ENCODE results near the gene ATXN1L.
A peak's percentile ranks its signal among the peaks of the same experiment; 100 is the strongest.
"Not testable (repeated sequence)": the region's sequence is repeated elsewhere in the genome, so short reads cannot be mapped to it uniquely, and the experiment has no call there.

The ATXN1L gene

GRCh38 chr16:71831698-71832097 lies 14.1 kb upstream of the ATXN1L start:
- not testable (repeated sequence) for H3K9ac ChIP-seq (ENCODE audit: low read length); H3K4me3 ChIP-seq (ENCODE audit: low read length); H3K36me3 ChIP-seq (ENCODE audit: control insufficient read depth, insufficient read depth, low read length, severe bottlenecking); H3K9me3 ChIP-seq (ENCODE audit: control insufficient read depth, low read length); H3K27me3 ChIP-seq (replicated peaks; ENCODE audit: control insufficient read depth, insufficient read depth, low read length); DNase-seq (ENCODE audit: low read depth); H3K4me1 ChIP-seq (ENCODE audit: control insufficient read depth, insufficient read depth, low read length)

DNA sequence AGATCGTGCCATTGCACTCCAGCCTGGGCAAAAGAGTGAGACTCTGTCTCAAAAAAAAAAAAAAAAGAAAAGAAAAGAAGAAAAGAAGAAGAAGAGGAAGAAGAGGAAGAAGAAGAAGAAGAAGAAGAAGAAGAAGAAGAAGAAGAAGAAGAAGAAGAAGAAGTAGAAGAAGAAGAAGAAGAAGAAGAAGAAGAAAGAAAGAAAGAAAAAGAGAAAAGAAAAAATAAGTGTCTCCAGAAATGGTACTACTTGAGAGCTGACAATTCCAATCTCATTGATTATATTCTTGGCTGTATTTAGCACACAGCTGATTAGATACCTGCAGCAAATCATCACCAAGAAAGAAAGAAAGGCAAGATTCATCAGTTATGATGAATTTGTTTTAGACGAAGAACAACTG lies 13.7 kb upstream of the ATXN1L start:
- H3K9ac ChIP-seq (ENCODE audit: low read length); DNase-seq (ENCODE audit: low read depth): not testable (repeated sequence)

DNA sequence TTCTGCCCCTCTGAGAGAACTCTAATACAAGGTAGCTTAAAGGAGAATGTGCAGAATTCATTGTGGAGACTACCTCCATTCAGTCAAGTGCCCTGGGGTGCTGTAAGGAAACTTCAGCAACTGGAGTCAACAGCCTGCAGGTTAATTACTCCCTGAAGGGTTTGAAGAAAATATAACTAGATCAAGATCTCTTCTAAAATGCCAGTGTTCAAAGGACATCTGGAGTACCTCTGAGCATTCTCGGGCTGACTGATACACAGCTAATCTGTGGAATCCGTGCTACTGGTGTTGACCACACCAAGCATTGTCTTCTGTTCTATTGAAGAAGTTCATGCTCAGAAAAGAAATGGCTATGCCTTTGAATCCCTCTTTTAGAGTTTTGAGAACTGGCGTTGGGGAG lies 11.5 kb upstream of the ATXN1L start:
- DNase-seq (ENCODE audit: low read depth) = no peak
- no peak overlapping the region for H3K9ac ChIP-seq (ENCODE audit: low read length)
- no peaks in the 10 kb centered on the region for H3K9me3 ChIP-seq (ENCODE audit: control insufficient read depth, low read length)
- H3K27me3 ChIP-seq (replicated peaks; ENCODE audit: control insufficient read depth, insufficient read depth, low read length) = no peaks in the 10 kb centered on the region
- H3K36me3 ChIP-seq (ENCODE audit: control insufficient read depth, insufficient read depth, low read length, severe bottlenecking) = no peaks in the 10 kb centered on the region
- no peaks in the 10 kb centered on the region for H3K4me1 ChIP-seq (ENCODE audit: control insufficient read depth, insufficient read depth, low read length)
- H3K4me3 ChIP-seq (ENCODE audit: low read length) = no peak overlapping the region

More for the DNA sequence above, 13.7 kb upstream of the ATXN1L start:
- H3K4me1 ChIP-seq (ENCODE audit: control insufficient read depth, insufficient read depth, low read length); H3K4me3 ChIP-seq (ENCODE audit: low read length); H3K9me3 ChIP-seq (ENCODE audit: control insufficient read depth, low read length); H3K36me3 ChIP-seq (ENCODE audit: control insufficient read depth, insufficient read depth, low read length, severe bottlenecking); H3K27me3 ChIP-seq (replicated peaks; ENCODE audit: control insufficient read depth, insufficient read depth, low read length): not testable (repeated sequence)

GRCh38 chr16:71837150-71837549 lies 8.6 kb upstream of the ATXN1L start:
- Histone ChIP-seq H3K36me3 (ENCODE audit: control insufficient read depth, insufficient read depth, low read length, severe bottlenecking) (no peaks in the 10 kb centered on the region), H3K9ac (ENCODE audit: low read length) (no peak overlapping the region), H3K9me3 (ENCODE audit: control insufficient read depth, low read length) (no peaks in the 10 kb centered on the region), H3K4me1 (ENCODE audit: control insufficient read depth, insufficient read depth, low read length) (peaks cover 9% of the 10 kb centered on the region), H3K4me3 (ENCODE audit: low read length) (no peak overlapping the region), H3K27me3 (replicated peaks; ENCODE audit: control insufficient read depth, insufficient read depth, low read length) (no peaks in the 10 kb centered on the region)
- no peak for DNase-seq (ENCODE audit: low read depth)

GRCh38 chr16:71840052-71840451 lies 5.7 kb upstream of the ATXN1L start:
- no peak overlapping the region for H3K9ac ChIP-seq (ENCODE audit: low read length)
- H3K9me3 ChIP-seq (ENCODE audit: control insufficient read depth, low read length) = no peaks in the 10 kb centered on the region
- H3K36me3 ChIP-seq (ENCODE audit: control insufficient read depth, insufficient read depth, low read length, severe bottlenecking) = no peaks in the 10 kb centered on the region
- DNase-seq (ENCODE audit: low read depth) = peak; percentile 83
- peaks cover 9% of the 10 kb centered on the region for H3K4me1 ChIP-seq (ENCODE audit: control insufficient read depth, insufficient read depth, low read length)
- H3K27me3 ChIP-seq (replicated peaks; ENCODE audit: control insufficient read depth, insufficient read depth, low read length) = no peaks in the 10 kb centered on the region
- H3K4me3 ChIP-seq (ENCODE audit: low read length) = no peak overlapping the region

DNA sequence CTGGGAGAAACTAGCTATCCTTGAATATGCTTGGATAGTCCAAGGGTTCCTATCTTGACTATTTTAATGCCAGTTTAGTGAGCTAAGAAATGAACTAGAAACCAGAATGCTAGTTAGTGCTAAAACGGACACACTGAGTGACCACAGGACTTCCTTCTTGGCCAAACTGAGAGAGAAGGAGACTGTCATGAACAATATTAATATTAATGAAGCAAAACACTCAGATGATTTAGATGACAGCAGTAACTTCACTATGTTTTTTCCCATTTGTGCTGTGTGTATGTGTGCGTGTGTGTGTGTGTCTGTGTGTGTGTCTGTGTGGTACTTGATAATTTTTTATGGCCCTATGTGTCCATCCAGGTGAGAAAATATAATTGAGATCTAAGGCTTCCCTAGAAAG lies 2.2 kb upstream of the ATXN1L start:
- no peak for DNase-seq (ENCODE audit: low read depth)
- Histone ChIP-seq H3K9me3 (ENCODE audit: control insufficient read depth, low read length) (no peaks in the 10 kb centered on the region), H3K4me1 (ENCODE audit: control insufficient read depth, insufficient read depth, low read length) (peaks cover 23% of the 10 kb centered on the region), H3K4me3 (ENCODE audit: low read length) (no peak overlapping the region), H3K27me3 (replicated peaks; ENCODE audit: control insufficient read depth, insufficient read depth, low read length) (no peaks in the 10 kb centered on the region), H3K36me3 (ENCODE audit: control insufficient read depth, insufficient read depth, low read length, severe bottlenecking) (peaks cover 8% of the 10 kb centered on the region), H3K9ac (ENCODE audit: low read length) (no peak overlapping the region)

DNA sequence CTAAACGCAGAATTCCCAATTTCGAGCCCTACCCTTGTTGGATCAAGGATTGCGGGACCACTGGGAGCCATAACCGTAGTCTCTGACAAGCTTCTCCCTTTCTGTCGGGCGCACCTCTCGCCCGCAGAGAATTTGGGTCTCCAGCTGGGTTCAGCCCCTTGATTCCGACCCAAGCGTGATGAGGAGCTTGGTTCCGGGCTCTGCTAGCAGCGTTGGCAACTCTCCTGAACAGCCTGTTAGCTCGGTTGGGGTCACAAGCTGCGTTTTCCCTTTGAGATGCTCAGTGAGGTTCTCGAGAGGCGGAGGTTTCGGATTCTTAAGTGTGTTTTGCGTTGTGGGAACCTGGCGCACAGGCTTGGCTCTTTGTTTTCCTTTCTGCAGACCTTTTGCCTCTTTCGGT lies 655 bp downstream of the ATXN1L start:
- Histone ChIP-seq H3K4me1 (ENCODE audit: control insufficient read depth, insufficient read depth, low read length) (peaks cover 26% of the 10 kb centered on the region), H3K27me3 (replicated peaks; ENCODE audit: control insufficient read depth, insufficient read depth, low read length) (no peaks in the 10 kb centered on the region), H3K9ac (ENCODE audit: low read length) (peak overlapping the region; percentile 96), H3K36me3 (ENCODE audit: control insufficient read depth, insufficient read depth, low read length, severe bottlenecking) (peaks cover 33% of the 10 kb centered on the region), H3K4me3 (ENCODE audit: low read length) (peak overlapping the region; percentile 86), H3K9me3 (ENCODE audit: control insufficient read depth, low read length) (no peaks in the 10 kb centered on the region)
- DNase-seq (ENCODE audit: low read depth) = peak; percentile 61

- Histone ChIP-seq H3K9ac (ENCODE audit: low read length) (peak overlapping the region; percentile 96), H3K27me3 (replicated peaks; ENCODE audit: control insufficient read depth, insufficient read depth, low read length) (no peaks in the 10 kb centered on the region), H3K4me3 (ENCODE audit: low read length) (peak overlapping the region; percentile 86), H3K9me3 (ENCODE audit: control insufficient read depth, low read length) (no peaks in the 10 kb centered on the region), H3K4me1 (ENCODE audit: control insufficient read depth, insufficient read depth, low read length) (peaks cover 33% of the 10 kb centered on the region), H3K36me3 (ENCODE audit: control insufficient read depth, insufficient read depth, low read length, severe bottlenecking) (peaks cover 33% of the 10 kb centered on the region)
- DNase-seq (ENCODE audit: low read depth) = no peak
Measured at GRCh38 chr16:71847096-71847495, 1.3 kb downstream of the ATXN1L start.

- H3K36me3 ChIP-seq (ENCODE audit: control insufficient read depth, insufficient read depth, low read length, severe bottlenecking) = peaks cover 33% of the 10 kb centered on the region
Measured at GRCh38 chr16:71848622-71849021, 2.8 kb downstream of the ATXN1L start.

GRCh38 chr16:71851746-71852145 lies 6.0 kb downstream of the ATXN1L start:
- Histone ChIP-seq H3K36me3 (ENCODE audit: control insufficient read depth, insufficient read depth, low read length, severe bottlenecking) (peaks cover 33% of the 10 kb centered on the region), H3K9ac (ENCODE audit: low read length) (peak overlapping the region; percentile 74), H3K27me3 (replicated peaks; ENCODE audit: control insufficient read depth, insufficient read depth, low read length) (no peaks in the 10 kb centered on the region), H3K9me3 (ENCODE audit: control insufficient read depth, low read length) (no peaks in the 10 kb centered on the region), H3K4me3 (ENCODE audit: low read length) (peak overlapping the region; percentile 29), H3K4me1 (ENCODE audit: control insufficient read depth, insufficient read depth, low read length) (peaks cover 48% of the 10 kb centered on the region)
- DNase-seq (ENCODE audit: low read depth) = no peak

More at GRCh38 chr16:71848622-71849021, 2.8 kb downstream of the ATXN1L start:
- no peak overlapping the region for H3K9ac ChIP-seq (ENCODE audit: low read length)
- no peaks in the 10 kb centered on the region for H3K9me3 ChIP-seq (ENCODE audit: control insufficient read depth, low read length)
- H3K4me3 ChIP-seq (ENCODE audit: low read length) = no peak overlapping the region
- H3K27me3 ChIP-seq (replicated peaks; ENCODE audit: control insufficient read depth, insufficient read depth, low read length) = no peaks in the 10 kb centered on the region
- peaks cover 42% of the 10 kb centered on the region for H3K4me1 ChIP-seq (ENCODE audit: control insufficient read depth, insufficient read depth, low read length)
- DNase-seq (ENCODE audit: low read depth) = no peak

DNA sequence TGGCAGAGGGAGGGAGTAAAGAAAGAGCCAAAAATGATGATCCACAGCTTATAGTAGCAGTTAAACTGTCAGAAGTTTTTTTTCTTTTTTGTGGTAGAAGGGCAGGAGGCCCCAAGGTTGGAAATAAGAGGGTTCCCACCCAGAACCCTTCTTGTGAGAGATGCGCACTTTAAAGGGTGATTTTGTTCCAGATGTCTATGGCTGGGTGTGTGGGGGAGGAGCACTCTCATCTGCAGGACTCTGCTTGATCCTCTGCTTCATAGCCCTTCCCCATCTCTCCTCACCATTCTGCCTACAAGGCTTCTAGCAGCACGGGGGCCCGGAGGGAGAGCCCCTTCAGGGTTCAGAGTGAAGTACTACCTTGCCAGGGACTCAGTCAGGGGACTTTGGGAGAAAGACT lies 6.4 kb downstream of the ATXN1L start:
- Histone ChIP-seq H3K9ac (ENCODE audit: low read length) (peak overlapping the region; percentile 74), H3K9me3 (ENCODE audit: control insufficient read depth, low read length) (no peaks in the 10 kb centered on the region), H3K4me3 (ENCODE audit: low read length) (peak overlapping the region; percentile 29), H3K36me3 (ENCODE audit: control insufficient read depth, insufficient read depth, low read length, severe bottlenecking) (peaks cover 34% of the 10 kb centered on the region), H3K4me1 (ENCODE audit: control insufficient read depth, insufficient read depth, low read length) (peaks cover 44% of the 10 kb centered on the region), H3K27me3 (replicated peaks; ENCODE audit: control insufficient read depth, insufficient read depth, low read length) (no peaks in the 10 kb centered on the region)
- no peak for DNase-seq (ENCODE audit: low read depth)

GRCh38 chr16:71852561-71852960 lies 6.8 kb downstream of the ATXN1L start:
- Histone ChIP-seq H3K9me3 (ENCODE audit: control insufficient read depth, low read length) (no peaks in the 10 kb centered on the region), H3K36me3 (ENCODE audit: control insufficient read depth, insufficient read depth, low read length, severe bottlenecking) (peaks cover 37% of the 10 kb centered on the region), H3K4me1 (ENCODE audit: control insufficient read depth, insufficient read depth, low read length) (peaks cover 41% of the 10 kb centered on the region), H3K9ac (ENCODE audit: low read length) (peak overlapping the region; percentile 74), H3K27me3 (replicated peaks; ENCODE audit: control insufficient read depth, insufficient read depth, low read length) (no peaks in the 10 kb centered on the region), H3K4me3 (ENCODE audit: low read length) (no peak overlapping the region)
- DNase-seq (ENCODE audit: low read depth) = no peak
